MM.1S (cell line): ENCODE results near the gene RSBN1.
"Not testable (repeated sequence)": the region's sequence is repeated elsewhere in the genome, so short reads cannot be mapped to it uniquely, and the experiment has no call there.

Experiments
- DNase-seq: peaks from one replicate; pipeline ENCODE4 v3.0.0-alpha.2; 2015
- H2AFZ ChIP-seq: fragments of 300-600 bp; sonication (generic); 2 replicates; pipeline ENCODE4 v1.6.0; 2016; ENCODE audit warnings: antibody characterized with exemption, low read length
- H3F3A ChIP-seq: fragments of 300-600 bp; sonication (generic); 2 replicates; pipeline ENCODE4 v1.6.1; 2016; ENCODE audit warnings: mild to moderate bottlenecking, antibody characterized with exemption, low read length, moderate library complexity, mixed read lengths; ENCODE audit not compliant: insufficient read depth
- H3K27ac ChIP-seq: fragments of 300-600 bp; sonication (generic); 2 replicates; pipeline ENCODE4 v1.5.1; 2016; ENCODE audit warnings: mild to moderate bottlenecking, low read length
- H3K27me3 ChIP-seq: fragments of 300-600 bp; sonication (generic); replicated peaks from 2 replicates; pipeline ENCODE4 v1.6.0; 2016; ENCODE audit warnings: low read length; ENCODE audit not compliant: insufficient read depth
- H3K36me3 ChIP-seq: fragments of 300-600 bp; sonication (generic); replicated peaks from 2 replicates; pipeline ENCODE4 v1.6.1; 2016; ENCODE audit warnings: mild to moderate bottlenecking, low read length, mixed read lengths; ENCODE audit not compliant: insufficient read depth
- H3K4me1 ChIP-seq: fragments of 300-600 bp; sonication (generic); 2 replicates; pipeline ENCODE4 v1.6.1; 2016; ENCODE audit warnings: low read length, mixed read lengths
- H3K4me2 ChIP-seq: fragments of 300-600 bp; sonication (generic); 2 replicates; pipeline ENCODE4 v1.6.0; 2016; ENCODE audit warnings: low read depth, low read length
- H3K4me3 ChIP-seq: fragments of 300-600 bp; sonication (generic); 2 replicates; pipeline ENCODE4 v1.5.1; 2016; ENCODE audit warnings: low read length, mixed read lengths
- H3K79me2 ChIP-seq: fragments of 300-600 bp; sonication (generic); 2 replicates; pipeline ENCODE4 v1.6.1; 2016; ENCODE audit warnings: mixed run types, low read length, mixed read lengths
- H3K9ac ChIP-seq: fragments of 300-600 bp; sonication (generic); 2 replicates; pipeline ENCODE4 v1.6.1; 2016; ENCODE audit warnings: low read length, mixed read lengths
- H3K9me2 ChIP-seq: fragments of 300-600 bp; sonication (generic); replicated peaks from 2 replicates; pipeline ENCODE4 v1.6.1; 2016; ENCODE audit warnings: mild to moderate bottlenecking, low read length, mixed read lengths; ENCODE audit not compliant: insufficient read depth
- H3K9me3 ChIP-seq: fragments of 300-600 bp; sonication (generic); replicated peaks from 2 replicates; pipeline ENCODE4 v1.6.1; 2016; ENCODE audit warnings: mild to moderate bottlenecking, low read length, mixed read lengths; ENCODE audit not compliant: insufficient read depth
- H4K20me1 ChIP-seq: fragments of 300-600 bp; sonication (generic); 2 replicates; pipeline ENCODE4 v1.6.1; 2016; ENCODE audit warnings: mild to moderate bottlenecking, low read length, moderate library complexity, mixed read lengths; ENCODE audit not compliant: insufficient read depth
- CTCF ChIP-seq: fragments of 300-600 bp; sonication (generic); IDR thresholded peaks from 2 replicates; pipeline ENCODE4 v1.5.1; 2016; ENCODE audit warnings: antibody characterized with exemption, low read length, mixed read lengths
- EZH2 ChIP-seq: fragments of 300-600 bp; sonication (generic); optimal IDR thresholded peaks from 2 replicates; pipeline ENCODE3; 2017; ENCODE audit warnings: low read depth, mild to moderate bottlenecking, antibody characterized with exemption, low read length, mixed read lengths
- EZH2phosphoT487 ChIP-seq: fragments of 300-600 bp; sonication (generic); IDR thresholded peaks from 2 replicates; pipeline ENCODE4 v1.6.1; 2018; ENCODE audit warnings: antibody characterized with exemption, low read length

RSBN1 gene

GRCh38 chr1:113732802-113733201 lies 79.5 kb downstream of the RSBN1 start:
- no peak overlapping the region for H3K9ac ChIP-seq
- H3F3A ChIP-seq = peaks cover 12% of the 10 kb centered on the region
- H2AFZ ChIP-seq = no peak overlapping the region
- H3K9me3 ChIP-seq = no peaks in the 10 kb centered on the region
- peaks cover 8% of the 10 kb centered on the region for H3K4me1 ChIP-seq
- TF ChIP-seq EZH2phosphoT487 (no peak), EZH2 (no peak), CTCF (no peak)
- no peak overlapping the region for H3K27ac ChIP-seq
- no peaks in the 10 kb centered on the region for H3K36me3 ChIP-seq
- H3K4me2 ChIP-seq = no peak overlapping the region
- DNase-seq = no peak
- H3K9me2 ChIP-seq = no peaks in the 10 kb centered on the region
- no peaks in the 10 kb centered on the region for H4K20me1 ChIP-seq
- no peaks in the 10 kb centered on the region for H3K27me3 ChIP-seq
- H3K79me2 ChIP-seq = no peaks in the 10 kb centered on the region
- H3K4me3 ChIP-seq = no peak overlapping the region

GRCh38 chr1:113721010-113721409 lies 91.3 kb downstream of the RSBN1 start:
- Histone ChIP-seq H3K9me3 (no peaks in the 10 kb centered on the region), H2AFZ (no peak overlapping the region), H4K20me1 (no peaks in the 10 kb centered on the region), H3K9me2 (no peaks in the 10 kb centered on the region), H3K27me3 (no peaks in the 10 kb centered on the region), H3F3A (no peaks in the 10 kb centered on the region), H3K27ac (no peak overlapping the region), H3K4me2 (no peak overlapping the region), H3K4me1 (no peaks in the 10 kb centered on the region), H3K9ac (no peak overlapping the region), H3K79me2 (no peaks in the 10 kb centered on the region), H3K4me3 (no peak overlapping the region), H3K36me3 (no peaks in the 10 kb centered on the region)
- no peak for DNase-seq
- TF ChIP-seq EZH2phosphoT487 (no peak), EZH2 (no peak), CTCF (no peak)

GRCh38 chr1:113718621-113719020 lies 93.7 kb downstream of the RSBN1 start:
- not testable (repeated sequence) for H3K9ac ChIP-seq, H3F3A ChIP-seq, H3K4me2 ChIP-seq, H3K9me2 ChIP-seq, H3K79me2 ChIP-seq, H3K9me3 ChIP-seq, H4K20me1 ChIP-seq, H2AFZ ChIP-seq, H3K4me1 ChIP-seq, H3K27ac ChIP-seq, H3K27me3 ChIP-seq, H3K4me3 ChIP-seq, DNase-seq, H3K36me3 ChIP-seq

- not testable (repeated sequence) for H2AFZ ChIP-seq, H3K79me2 ChIP-seq
These were observed 94.8 kb downstream of the RSBN1 start for GRCh38 chr1:113717506-113717905.

More at GRCh38 chr1:113717506-113717905, 94.8 kb downstream of the RSBN1 start:
- not testable (repeated sequence) for H3K4me1 ChIP-seq, H3K4me2 ChIP-seq, H3K27ac ChIP-seq, H3K4me3 ChIP-seq, H3K36me3 ChIP-seq, H3K9me3 ChIP-seq, H3K9ac ChIP-seq, H3F3A ChIP-seq, H4K20me1 ChIP-seq, DNase-seq, H3K9me2 ChIP-seq, H3K27me3 ChIP-seq
